Esophagus muscularis mucosa (tissue), 4 donors: ENCODE results near the gene CCAR1.

Source experiments
- EP300 ChIP-seq: sonication (generic); formaldehyde crosslinking; IDR thresholded peaks from one replicate; pipeline ENCODE4 v1.6.1; 2017; ENCODE audit warnings: antibody characterized with exemption
- POLR2A ChIP-seq: fragments of 450-650 bp; IDR thresholded peaks from one replicate; pipeline ENCODE4 v1.6.1; 2017; ENCODE audit warnings: antibody characterized with exemption, moderate library complexity, mild to moderate bottlenecking, low read depth
- POLR2AphosphoS5 ChIP-seq, 2 donors: sonication (generic); formaldehyde crosslinking; IDR thresholded peaks; one replicate each; pipeline ENCODE4 v1.6.1; 2017; ENCODE audit warnings: antibody characterized with exemption in 2 of 2
- TF ChIP-seq, protein P1 (sequence below), 3 experiments: fragments of 200-600 bp in 2 of 3; fragments of 450-650 bp in 1 of 3; sonication (generic) in 2 of 3; IDR thresholded peaks; one replicate each; pipeline ENCODE4 v1.5.1; 2017 to 2019; ENCODE audit warnings: antibody characterized with exemption in 3 of 3, mild to moderate bottlenecking in 2 of 3, moderate library complexity in 1 of 3

DNA sequence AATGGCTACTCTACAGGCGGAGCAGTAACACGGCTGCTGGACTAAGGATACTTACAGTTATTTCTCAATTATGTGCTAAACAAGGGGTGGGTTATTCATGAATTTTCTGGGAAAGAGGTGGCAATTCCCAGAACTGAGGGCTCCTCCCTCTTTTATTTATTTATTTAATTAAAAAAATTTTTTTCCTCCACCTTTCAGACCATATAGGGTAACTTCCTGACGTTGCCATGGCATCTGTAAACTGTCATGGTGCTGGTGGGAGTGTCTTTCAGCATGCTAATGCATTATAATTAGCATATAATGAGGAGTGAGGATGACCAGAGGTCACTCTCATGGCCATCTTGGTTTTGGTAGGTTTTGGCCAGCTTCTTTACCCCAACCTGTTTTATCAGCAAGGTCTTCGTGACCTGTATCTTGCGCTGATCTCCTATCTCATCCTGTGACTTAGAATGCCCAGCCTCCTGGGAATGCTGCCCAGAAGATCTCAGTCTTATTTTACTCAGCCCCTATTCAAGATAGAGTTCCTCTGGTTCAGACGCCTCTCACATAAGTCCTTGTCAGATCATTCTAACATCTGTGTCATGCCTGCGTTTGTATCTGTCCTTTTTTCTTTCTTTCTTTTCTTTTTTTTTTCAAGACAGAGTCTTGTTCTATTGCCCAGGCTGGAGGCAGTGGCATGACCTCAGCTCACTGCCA, 90.4 kb downstream of the CCAR1 start:
- TF ChIP-seq, protein P1, sequence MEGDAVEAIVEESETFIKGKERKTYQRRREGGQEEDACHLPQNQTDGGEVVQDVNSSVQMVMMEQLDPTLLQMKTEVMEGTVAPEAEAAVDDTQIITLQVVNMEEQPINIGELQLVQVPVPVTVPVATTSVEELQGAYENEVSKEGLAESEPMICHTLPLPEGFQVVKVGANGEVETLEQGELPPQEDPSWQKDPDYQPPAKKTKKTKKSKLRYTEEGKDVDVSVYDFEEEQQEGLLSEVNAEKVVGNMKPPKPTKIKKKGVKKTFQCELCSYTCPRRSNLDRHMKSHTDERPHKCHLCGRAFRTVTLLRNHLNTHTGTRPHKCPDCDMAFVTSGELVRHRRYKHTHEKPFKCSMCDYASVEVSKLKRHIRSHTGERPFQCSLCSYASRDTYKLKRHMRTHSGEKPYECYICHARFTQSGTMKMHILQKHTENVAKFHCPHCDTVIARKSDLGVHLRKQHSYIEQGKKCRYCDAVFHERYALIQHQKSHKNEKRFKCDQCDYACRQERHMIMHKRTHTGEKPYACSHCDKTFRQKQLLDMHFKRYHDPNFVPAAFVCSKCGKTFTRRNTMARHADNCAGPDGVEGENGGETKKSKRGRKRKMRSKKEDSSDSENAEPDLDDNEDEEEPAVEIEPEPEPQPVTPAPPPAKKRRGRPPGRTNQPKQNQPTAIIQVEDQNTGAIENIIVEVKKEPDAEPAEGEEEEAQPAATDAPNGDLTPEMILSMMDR (IDR thresholded peaks at IDR 0.05) = no peak
- TF ChIP-seq POLR2A (no peak), POLR2AphosphoS5 (IDR thresholded peaks at IDR 0.05) (no peak), EP300 (no peak)
